ENCODE results near the gene GRID1. TPM values are rescaled to one million over a fixed set of nuclear protein-coding genes. Genes with fewer than 3 reads are reported as not detected.

Gene GRID1
- total RNA-seq, 1 donor from 2014 or later, result 1.1 TPM

- no peak for DNase-seq (ENCODE audit: low read depth, low spot score)
- no peaks in the 10 kb centered on the region for H3K36me3 Mint-ChIP-seq (ENCODE audit: low read depth)
- peaks cover 4% of the 10 kb centered on the region for H3K4me1 Mint-ChIP-seq
- H3K27me3 Mint-ChIP-seq (ENCODE audit: low read depth), result peaks cover 66% of the 10 kb centered on the region
- H3K4me3 Mint-ChIP-seq, result no peak overlapping the region
- H3K9me3 Mint-ChIP-seq, result no peaks in the 10 kb centered on the region
- TF ChIP-seq, protein P1, sequence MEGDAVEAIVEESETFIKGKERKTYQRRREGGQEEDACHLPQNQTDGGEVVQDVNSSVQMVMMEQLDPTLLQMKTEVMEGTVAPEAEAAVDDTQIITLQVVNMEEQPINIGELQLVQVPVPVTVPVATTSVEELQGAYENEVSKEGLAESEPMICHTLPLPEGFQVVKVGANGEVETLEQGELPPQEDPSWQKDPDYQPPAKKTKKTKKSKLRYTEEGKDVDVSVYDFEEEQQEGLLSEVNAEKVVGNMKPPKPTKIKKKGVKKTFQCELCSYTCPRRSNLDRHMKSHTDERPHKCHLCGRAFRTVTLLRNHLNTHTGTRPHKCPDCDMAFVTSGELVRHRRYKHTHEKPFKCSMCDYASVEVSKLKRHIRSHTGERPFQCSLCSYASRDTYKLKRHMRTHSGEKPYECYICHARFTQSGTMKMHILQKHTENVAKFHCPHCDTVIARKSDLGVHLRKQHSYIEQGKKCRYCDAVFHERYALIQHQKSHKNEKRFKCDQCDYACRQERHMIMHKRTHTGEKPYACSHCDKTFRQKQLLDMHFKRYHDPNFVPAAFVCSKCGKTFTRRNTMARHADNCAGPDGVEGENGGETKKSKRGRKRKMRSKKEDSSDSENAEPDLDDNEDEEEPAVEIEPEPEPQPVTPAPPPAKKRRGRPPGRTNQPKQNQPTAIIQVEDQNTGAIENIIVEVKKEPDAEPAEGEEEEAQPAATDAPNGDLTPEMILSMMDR (conservative IDR thresholded peaks at IDR 0.05), result no peak
- H3K27ac Mint-ChIP-seq (ENCODE audit: unreplicated experiment), result no peak overlapping the region
Measured at GRCh38 chr10:86385806-86386205, 19.2 kb upstream of the GRID1 start.

DNA sequence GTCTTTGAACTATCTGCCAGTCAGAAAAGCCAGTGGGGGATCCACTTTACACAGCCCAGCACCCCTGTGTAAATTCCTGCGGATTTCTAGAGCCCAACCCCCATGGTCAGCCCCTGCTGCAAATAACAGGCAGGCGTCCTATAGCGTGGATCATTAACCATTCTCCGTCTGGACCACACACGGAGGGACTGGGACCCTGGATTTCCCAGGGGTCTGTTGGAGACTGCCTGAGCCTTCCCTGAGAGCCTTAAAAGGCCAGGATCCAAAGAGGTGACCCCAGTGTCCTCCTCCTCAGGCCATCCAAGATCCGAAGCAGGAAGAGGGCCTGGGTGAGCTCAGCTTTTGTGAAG lies 11.2 kb upstream of the GRID1 start:
- Mint-ChIP-seq H3K4me1 (peaks cover 12% of the 10 kb centered on the region), H3K4me3 (no peak overlapping the region), H3K27ac (ENCODE audit: unreplicated experiment) (no peak overlapping the region), H3K9me3 (no peaks in the 10 kb centered on the region), H3K27me3 (ENCODE audit: low read depth) (peaks cover 43% of the 10 kb centered on the region), H3K36me3 (ENCODE audit: low read depth) (no peaks in the 10 kb centered on the region)
- DNase-seq (ENCODE audit: low read depth, low spot score), result no peak
- TF ChIP-seq, protein P1 (conservative IDR thresholded peaks at IDR 0.05), result no peak

GRCh38 chr10:86376852-86377796 lies 10.5 kb upstream of the GRID1 start:
- Mint-ChIP-seq H3K36me3 (ENCODE audit: low read depth) (no peaks in the 10 kb centered on the region), H3K27ac (ENCODE audit: unreplicated experiment) (no peak overlapping the region), H3K9me3 (no peaks in the 10 kb centered on the region), H3K4me3 (no peak overlapping the region), H3K27me3 (ENCODE audit: low read depth) (peaks cover 50% of the 10 kb centered on the region), H3K4me1 (peaks cover 12% of the 10 kb centered on the region)
- DNase-seq (ENCODE audit: low read depth, low spot score), result peak; percentile 96
- TF ChIP-seq, protein P1 (conservative IDR thresholded peaks at IDR 0.05), result peak; percentile 99

DNA sequence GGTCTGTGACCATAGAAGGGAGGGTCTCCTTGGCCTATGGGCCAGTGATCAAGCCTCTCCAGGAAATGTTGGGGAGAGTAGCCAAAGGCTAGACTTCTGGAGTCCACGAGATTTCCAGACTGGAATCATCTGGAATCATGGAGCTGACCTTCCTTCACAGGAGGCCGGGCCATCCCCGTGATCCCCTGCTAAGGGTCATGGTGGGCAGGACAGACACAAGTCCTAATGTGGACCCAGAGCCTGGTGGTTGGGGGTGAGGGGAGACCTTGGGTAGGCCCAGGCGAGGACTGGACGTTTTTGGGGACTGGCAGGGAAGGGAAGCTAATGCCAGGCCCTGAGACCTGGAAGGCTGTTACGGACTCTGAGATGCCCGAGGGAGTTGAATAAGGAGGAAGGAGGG lies 9.8 kb upstream of the GRID1 start:
- Mint-ChIP-seq H3K27ac (ENCODE audit: unreplicated experiment) (no peak overlapping the region), H3K4me3 (no peak overlapping the region), H3K4me1 (peaks cover 12% of the 10 kb centered on the region), H3K27me3 (ENCODE audit: low read depth) (peaks cover 49% of the 10 kb centered on the region), H3K36me3 (ENCODE audit: low read depth) (no peaks in the 10 kb centered on the region), H3K9me3 (no peaks in the 10 kb centered on the region)
- TF ChIP-seq, protein P1 (conservative IDR thresholded peaks at IDR 0.05), result no peak
- DNase-seq (ENCODE audit: low read depth, low spot score), result no peak

DNA sequence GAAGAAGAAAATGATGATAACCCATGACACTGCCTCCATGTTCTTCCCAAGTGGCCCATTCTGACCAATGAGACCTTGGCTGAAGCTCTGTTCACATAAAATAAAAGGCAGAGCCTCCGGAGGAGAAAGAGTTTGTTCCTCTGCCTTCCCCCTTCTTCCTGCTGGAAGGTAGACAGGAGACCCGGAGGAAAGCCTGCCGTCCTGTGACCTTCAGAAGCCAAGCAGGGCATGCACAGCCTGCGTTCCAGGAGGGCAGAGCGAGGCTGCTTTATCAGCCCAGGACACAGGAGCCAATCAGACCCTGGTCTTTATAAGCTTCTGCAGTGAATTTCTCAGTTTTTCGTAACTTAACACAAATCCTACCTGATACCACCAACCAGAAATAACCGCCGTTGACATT lies 8.6 kb upstream of the GRID1 start:
- DNase-seq (ENCODE audit: low read depth, low spot score), result no peak
- Mint-ChIP-seq H3K27ac (ENCODE audit: unreplicated experiment) (no peak overlapping the region), H3K36me3 (ENCODE audit: low read depth) (no peaks in the 10 kb centered on the region), H3K4me1 (peaks cover 12% of the 10 kb centered on the region), H3K4me3 (no peak overlapping the region), H3K27me3 (ENCODE audit: low read depth) (peaks cover 54% of the 10 kb centered on the region), H3K9me3 (no peaks in the 10 kb centered on the region)
- TF ChIP-seq, protein P1 (conservative IDR thresholded peaks at IDR 0.05), result no peak

All from neural crest cell (in vitro differentiated cells).